Panc1 (cell line): ENCODE measurements around the gene MYLK3. TPM values are rescaled to one million over a fixed set of nuclear protein-coding genes. Genes with fewer than 3 reads are reported as not detected.

Experiments
- ATAC-seq: fragments of 200-7000 bp; cut with Tn5 transposase; 2 replicates; pipeline ENCODE4 v1.9.1; 2020; ENCODE audit warnings: mild to moderate bottlenecking, moderate library complexity
- BruUV-seq: library from RNA; stranded (reverse); fragments of 400-500 nt; replicated peaks from 2 replicates; lab custom pipeline; 2021; lab: Mats Ljungman, UMichigan
- CTCF ChIA-PET: fragments of 300-600 bp; sonication (Branson Sonifier 250); formaldehyde crosslinking; loops from one replicate; lab custom pipeline; 2022; ENCODE audit warnings: antibody characterized with exemption; lab: Charles Lee
- POLR2A ChIA-PET: fragments of 300-600 bp; sonication (Branson Sonifier 250); formaldehyde crosslinking; loops from one replicate; lab custom pipeline; 2022; ENCODE audit warnings: antibody characterized with exemption; lab: Charles Lee
- DNase-seq: peaks from one replicate; pipeline ENCODE4 v3.0.0-alpha.2; 2010; ENCODE audit warnings: low read depth, low spot score
- H3K27ac ChIP-seq: 2 replicates; pipeline ENCODE4 v1.5.1; 2011; ENCODE audit warnings: mild to moderate bottlenecking, low read length, inconsistent platforms
- H3K27me3 ChIP-seq: fragments of 200-500 bp; sonication (Bioruptor generic); 2 replicates; pipeline ENCODE4 v1.6.0; 2014; ENCODE audit warnings: low read length, inconsistent platforms; ENCODE audit not compliant: control insufficient read depth, insufficient read depth
- H3K36me3 ChIP-seq: fragments of 200-500 bp; sonication (Bioruptor generic); 2 replicates; pipeline ENCODE4 v1.5.1; 2014; ENCODE audit warnings: inconsistent platforms, mild to moderate bottlenecking, low read length, moderate library complexity; ENCODE audit not compliant: control insufficient read depth, insufficient read depth
- H3K4me1 ChIP-seq: 2 replicates; pipeline ENCODE4 v1.5.1; 2011; ENCODE audit warnings: inconsistent platforms, mild to moderate bottlenecking, low read length, moderate library complexity; ENCODE audit not compliant: control insufficient read depth, insufficient read depth
- H3K4me3 ChIP-seq, 2 experiments: 2 replicates each; pipeline ENCODE4 v1.5.1; 2011 to 2012; ENCODE audit warnings: low read depth in 2 of 2, low read length in 2 of 2, mild to moderate bottlenecking in 2 of 2, inconsistent platforms in 1 of 2, moderate library complexity in 1 of 2
- H3K9me3 ChIP-seq: fragments of 200-500 bp; sonication (Bioruptor generic); 2 replicates; pipeline ENCODE4 v1.5.1; 2014; ENCODE audit warnings: low read depth, mild to moderate bottlenecking, inconsistent platforms, low read length, moderate library complexity; ENCODE audit not compliant: control insufficient read depth, insufficient read depth
- POLR2AphosphoS5 ChIP-seq: IDR thresholded peaks from 2 replicates; pipeline ENCODE4 v1.6.1; 2012; ENCODE audit warnings: mild to moderate bottlenecking, low read depth, low read length, moderate library complexity
- SIN3A ChIP-seq: IDR thresholded peaks from 2 replicates; pipeline ENCODE4 v1.6.1; 2012; ENCODE audit warnings: low read depth, mild to moderate bottlenecking, low read length, moderate library complexity, borderline replicate concordance; ENCODE audit not compliant: insufficient read depth
- TCF7L2 ChIP-seq: IDR thresholded peaks from 2 replicates; pipeline ENCODE4 v1.6.1; 2011; ENCODE audit warnings: mild to moderate bottlenecking, low read depth, low read length, inconsistent platforms
- in situ Hi-C: cut with HindIII; loops from 2 replicates; pipeline ENCODE4 v1.10.0; 2016; ENCODE audit warnings: low sequenced_read_pairs, low pct_unique_long_range_greater_than_20kb
- intact Hi-C: fragments of 100-400 bp; cut with micrococcal nuclease; formaldehyde crosslinking; loops from one replicate; pipeline ENCODE4 v1.10.0; 2022; ENCODE audit not compliant: unreplicated experiment
- total RNA-seq: library from RNA; stranded (reverse); gene quantifications from one replicate; pipeline ENCODE4 v1.2.1, GENCODE V29; 2021; ENCODE audit not compliant: unreplicated experiment
- TF ChIP-seq, protein P1 (sequence below), 2 experiments: IDR thresholded peaks; 2 replicates each; pipeline ENCODE4 v1.6.1; 2011 to 2012; ENCODE audit warnings: low read depth in 2 of 2, control low read depth in 1 of 2, low read length in 1 of 2, mild to moderate bottlenecking in 1 of 2, moderate library complexity in 1 of 2; ENCODE audit not compliant: insufficient read depth in 1 of 2
- TF ChIP-seq, protein P2 (sequence below): fragments of 450-650 bp; IDR thresholded peaks from 2 replicates; pipeline ENCODE4 v1.5.1; 2017; ENCODE audit warnings: mild to moderate bottlenecking

The MYLK3 gene
- total RNA-seq, 1 experiment from 2014 or later: 0.31 TPM

DNA sequence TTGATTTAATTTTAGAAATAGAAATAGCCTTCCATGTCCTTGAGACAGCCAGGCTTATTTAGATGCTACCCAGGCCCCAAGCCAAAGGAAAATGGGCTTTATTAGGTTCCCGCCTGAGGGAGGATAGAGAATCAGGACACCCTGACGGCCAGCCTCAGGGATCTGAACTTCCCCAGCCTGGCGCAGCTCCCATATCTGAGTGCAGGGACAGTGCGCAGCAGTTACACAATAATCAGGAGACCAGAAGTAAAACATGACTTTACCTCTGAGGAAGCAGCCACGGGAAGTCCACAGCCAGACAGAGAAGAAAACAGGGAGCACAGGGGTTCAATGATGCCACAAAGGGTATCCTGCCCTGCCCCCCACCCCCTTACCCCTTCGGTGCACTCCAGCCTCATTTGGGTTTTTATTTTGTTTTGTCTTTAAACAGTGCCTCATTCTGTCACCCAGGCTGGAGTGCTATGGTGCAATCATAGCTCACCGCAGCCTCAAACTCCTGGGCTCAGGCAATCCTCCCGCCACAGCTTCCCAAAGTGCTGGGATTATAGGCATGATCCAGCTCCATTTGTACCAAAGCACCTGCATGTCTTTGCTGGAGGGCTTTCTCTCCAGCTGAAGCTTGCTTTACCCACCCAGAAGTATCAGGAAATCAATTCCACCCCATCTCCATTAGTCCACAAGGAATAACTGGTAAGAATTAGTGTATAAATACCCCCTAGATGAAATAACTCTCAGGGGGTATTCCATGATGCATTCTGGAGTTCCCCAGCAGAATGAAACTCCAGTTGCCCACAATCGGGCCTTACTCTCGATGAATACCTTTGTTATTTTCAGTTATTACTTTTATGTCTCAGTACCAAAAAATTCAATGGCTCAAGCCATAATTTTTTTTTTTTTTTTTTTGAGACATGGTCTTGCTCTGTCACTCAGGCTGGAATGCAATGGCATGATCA lies 36.8 kb downstream of the MYLK3 start:
- Histone ChIP-seq H3K4me1 (no peaks in the 10 kb centered on the region), H3K27me3 (no peaks in the 10 kb centered on the region), H3K27ac (no peak overlapping the region), H3K9me3 (no peaks in the 10 kb centered on the region), H3K4me3 (no peak overlapping the region), H3K36me3 (no peaks in the 10 kb centered on the region)
- TF ChIP-seq, protein P1, sequence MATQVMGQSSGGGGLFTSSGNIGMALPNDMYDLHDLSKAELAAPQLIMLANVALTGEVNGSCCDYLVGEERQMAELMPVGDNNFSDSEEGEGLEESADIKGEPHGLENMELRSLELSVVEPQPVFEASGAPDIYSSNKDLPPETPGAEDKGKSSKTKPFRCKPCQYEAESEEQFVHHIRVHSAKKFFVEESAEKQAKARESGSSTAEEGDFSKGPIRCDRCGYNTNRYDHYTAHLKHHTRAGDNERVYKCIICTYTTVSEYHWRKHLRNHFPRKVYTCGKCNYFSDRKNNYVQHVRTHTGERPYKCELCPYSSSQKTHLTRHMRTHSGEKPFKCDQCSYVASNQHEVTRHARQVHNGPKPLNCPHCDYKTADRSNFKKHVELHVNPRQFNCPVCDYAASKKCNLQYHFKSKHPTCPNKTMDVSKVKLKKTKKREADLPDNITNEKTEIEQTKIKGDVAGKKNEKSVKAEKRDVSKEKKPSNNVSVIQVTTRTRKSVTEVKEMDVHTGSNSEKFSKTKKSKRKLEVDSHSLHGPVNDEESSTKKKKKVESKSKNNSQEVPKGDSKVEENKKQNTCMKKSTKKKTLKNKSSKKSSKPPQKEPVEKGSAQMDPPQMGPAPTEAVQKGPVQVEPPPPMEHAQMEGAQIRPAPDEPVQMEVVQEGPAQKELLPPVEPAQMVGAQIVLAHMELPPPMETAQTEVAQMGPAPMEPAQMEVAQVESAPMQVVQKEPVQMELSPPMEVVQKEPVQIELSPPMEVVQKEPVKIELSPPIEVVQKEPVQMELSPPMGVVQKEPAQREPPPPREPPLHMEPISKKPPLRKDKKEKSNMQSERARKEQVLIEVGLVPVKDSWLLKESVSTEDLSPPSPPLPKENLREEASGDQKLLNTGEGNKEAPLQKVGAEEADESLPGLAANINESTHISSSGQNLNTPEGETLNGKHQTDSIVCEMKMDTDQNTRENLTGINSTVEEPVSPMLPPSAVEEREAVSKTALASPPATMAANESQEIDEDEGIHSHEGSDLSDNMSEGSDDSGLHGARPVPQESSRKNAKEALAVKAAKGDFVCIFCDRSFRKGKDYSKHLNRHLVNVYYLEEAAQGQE (IDR thresholded peaks at IDR 0.05; ENCODE audit: insufficient read depth in 1 of 2, low read depth in 2 of 2, low read length in 1 of 2): no peak
- TF ChIP-seq TCF7L2: no peak
- TF ChIP-seq POLR2AphosphoS5: no peak
- no TSS peak for BruUV-seq
- DNase-seq (no peak), ATAC-seq (no peak)
- in situ Hi-C loops: no loop called here
- intact Hi-C loops: no loop called here
- CTCF ChIA-PET: no interaction called here
- POLR2A ChIA-PET: no interaction called here

DNA sequence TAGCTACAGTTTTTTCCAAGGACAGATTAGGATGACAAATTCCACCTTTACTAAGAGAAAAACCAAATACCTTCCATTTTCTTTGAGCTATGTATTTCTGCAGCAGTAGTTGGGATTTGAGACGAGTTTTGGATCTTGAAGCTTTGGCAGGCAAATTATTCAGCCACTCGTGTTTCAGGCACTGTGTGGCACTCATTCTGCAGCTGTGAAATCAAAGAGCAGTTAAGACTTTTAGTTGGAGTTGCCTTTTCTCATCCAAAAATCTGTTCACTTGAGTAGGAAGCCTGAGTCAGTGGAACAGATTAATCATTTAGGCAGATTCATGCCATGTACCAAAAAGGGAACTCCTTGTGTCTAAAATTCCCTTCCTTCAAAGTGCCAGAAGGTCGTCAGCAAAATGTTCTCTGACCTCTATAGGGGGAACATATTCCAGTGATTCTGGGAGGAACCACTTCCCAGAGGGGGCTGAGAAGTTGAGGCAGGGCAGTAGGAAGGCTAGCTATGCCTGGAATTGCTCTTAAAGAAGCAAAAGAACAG lies 38.6 kb downstream of the MYLK3 start:
- DNase-seq: no peak
- ChIA-PET POLR2A (no interaction called here), CTCF (interaction anchor here (0.6 kb wide), 1 partner anchor 31 kb away, joined by 3 read pairs; no protein-coding TSS in a partner anchor)
- no peaks in the 10 kb centered on the region for H3K9me3 ChIP-seq
- H3K4me3 ChIP-seq: no peak overlapping the region
- no peaks in the 10 kb centered on the region for H3K4me1 ChIP-seq
- H3K36me3 ChIP-seq: no peaks in the 10 kb centered on the region
- no TSS peak for BruUV-seq
- no peaks in the 10 kb centered on the region for H3K27me3 ChIP-seq
- intact Hi-C loops (no loop called here), in situ Hi-C loops (no loop called here)
- TF ChIP-seq, protein P2, sequence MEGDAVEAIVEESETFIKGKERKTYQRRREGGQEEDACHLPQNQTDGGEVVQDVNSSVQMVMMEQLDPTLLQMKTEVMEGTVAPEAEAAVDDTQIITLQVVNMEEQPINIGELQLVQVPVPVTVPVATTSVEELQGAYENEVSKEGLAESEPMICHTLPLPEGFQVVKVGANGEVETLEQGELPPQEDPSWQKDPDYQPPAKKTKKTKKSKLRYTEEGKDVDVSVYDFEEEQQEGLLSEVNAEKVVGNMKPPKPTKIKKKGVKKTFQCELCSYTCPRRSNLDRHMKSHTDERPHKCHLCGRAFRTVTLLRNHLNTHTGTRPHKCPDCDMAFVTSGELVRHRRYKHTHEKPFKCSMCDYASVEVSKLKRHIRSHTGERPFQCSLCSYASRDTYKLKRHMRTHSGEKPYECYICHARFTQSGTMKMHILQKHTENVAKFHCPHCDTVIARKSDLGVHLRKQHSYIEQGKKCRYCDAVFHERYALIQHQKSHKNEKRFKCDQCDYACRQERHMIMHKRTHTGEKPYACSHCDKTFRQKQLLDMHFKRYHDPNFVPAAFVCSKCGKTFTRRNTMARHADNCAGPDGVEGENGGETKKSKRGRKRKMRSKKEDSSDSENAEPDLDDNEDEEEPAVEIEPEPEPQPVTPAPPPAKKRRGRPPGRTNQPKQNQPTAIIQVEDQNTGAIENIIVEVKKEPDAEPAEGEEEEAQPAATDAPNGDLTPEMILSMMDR: no peak
- no peak for TF ChIP-seq POLR2AphosphoS5
- TF ChIP-seq SIN3A: no peak
- TF ChIP-seq, protein P1 (IDR thresholded peaks at IDR 0.05; ENCODE audit: insufficient read depth in 1 of 2, low read depth in 2 of 2, low read length in 1 of 2): no peak
- no peak for TF ChIP-seq TCF7L2
- no peak for ATAC-seq
- H3K27ac ChIP-seq: no peak overlapping the region
